Measurements from ENCODE around the gene ARRB1. TPM values are rescaled to one million over a fixed set of nuclear protein-coding genes. Genes with fewer than 3 reads are reported as not detected.

Gene ARRB1
- total RNA-seq, 2 donors from 2014 or later = 27.1 to 30.6 TPM

DNA sequence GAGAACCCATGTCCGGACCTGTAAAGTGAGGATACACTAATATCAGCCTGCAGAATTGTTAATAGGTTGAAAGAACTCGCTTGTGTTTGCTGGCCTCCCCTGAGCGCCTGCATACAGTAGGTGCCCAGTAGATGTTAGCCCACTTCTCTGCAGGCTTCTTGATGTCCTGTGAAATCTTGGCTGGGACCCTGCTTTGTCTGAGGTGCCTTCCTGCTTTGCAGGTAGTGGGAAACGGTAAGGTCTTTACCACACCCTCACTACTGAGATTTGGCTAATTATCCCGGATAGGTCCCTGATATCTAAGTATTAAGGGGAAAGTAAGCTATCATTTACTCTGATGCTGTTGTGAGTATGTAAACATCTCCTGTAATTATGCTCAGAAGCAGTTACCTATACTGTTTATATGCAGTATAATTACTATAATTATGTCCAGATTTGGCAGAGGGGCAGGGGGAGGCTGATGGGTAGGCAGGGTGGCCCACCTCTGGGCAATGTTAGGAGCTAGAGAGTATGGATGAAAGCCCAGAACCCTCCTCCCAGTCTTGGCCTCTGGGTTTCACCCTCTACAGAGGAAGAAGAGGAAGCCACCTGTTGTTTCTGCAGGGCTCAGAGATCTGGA is 1.2 kb upstream of the ARRB1 start:
- Histone ChIP-seq H3K4me1 (ENCODE audit: control insufficient read depth in 1 of 2, low read depth in 2 of 2) (peaks cover 18 to 43% of the 10 kb centered on the region in 2 donors), H3K27me3 (replicated peaks; ENCODE audit: insufficient read depth) (no peaks in the 10 kb centered on the region), H3K9me3 (no peaks in the 10 kb centered on the region), H3K4me3 (peak overlapping the region; percentile 84), H3K36me3 (no peaks in the 10 kb centered on the region), H3K27ac (no peak overlapping the region)
- no peak for ATAC-seq (ENCODE audit: insufficient number of reproducible peaks, low FRiP score, low read depth)
- no peak for DNase-seq (ENCODE audit: low spot score)
- TF ChIP-seq, protein P1, sequence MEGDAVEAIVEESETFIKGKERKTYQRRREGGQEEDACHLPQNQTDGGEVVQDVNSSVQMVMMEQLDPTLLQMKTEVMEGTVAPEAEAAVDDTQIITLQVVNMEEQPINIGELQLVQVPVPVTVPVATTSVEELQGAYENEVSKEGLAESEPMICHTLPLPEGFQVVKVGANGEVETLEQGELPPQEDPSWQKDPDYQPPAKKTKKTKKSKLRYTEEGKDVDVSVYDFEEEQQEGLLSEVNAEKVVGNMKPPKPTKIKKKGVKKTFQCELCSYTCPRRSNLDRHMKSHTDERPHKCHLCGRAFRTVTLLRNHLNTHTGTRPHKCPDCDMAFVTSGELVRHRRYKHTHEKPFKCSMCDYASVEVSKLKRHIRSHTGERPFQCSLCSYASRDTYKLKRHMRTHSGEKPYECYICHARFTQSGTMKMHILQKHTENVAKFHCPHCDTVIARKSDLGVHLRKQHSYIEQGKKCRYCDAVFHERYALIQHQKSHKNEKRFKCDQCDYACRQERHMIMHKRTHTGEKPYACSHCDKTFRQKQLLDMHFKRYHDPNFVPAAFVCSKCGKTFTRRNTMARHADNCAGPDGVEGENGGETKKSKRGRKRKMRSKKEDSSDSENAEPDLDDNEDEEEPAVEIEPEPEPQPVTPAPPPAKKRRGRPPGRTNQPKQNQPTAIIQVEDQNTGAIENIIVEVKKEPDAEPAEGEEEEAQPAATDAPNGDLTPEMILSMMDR (IDR thresholded peaks at IDR 0.05) = no peak

DNA sequence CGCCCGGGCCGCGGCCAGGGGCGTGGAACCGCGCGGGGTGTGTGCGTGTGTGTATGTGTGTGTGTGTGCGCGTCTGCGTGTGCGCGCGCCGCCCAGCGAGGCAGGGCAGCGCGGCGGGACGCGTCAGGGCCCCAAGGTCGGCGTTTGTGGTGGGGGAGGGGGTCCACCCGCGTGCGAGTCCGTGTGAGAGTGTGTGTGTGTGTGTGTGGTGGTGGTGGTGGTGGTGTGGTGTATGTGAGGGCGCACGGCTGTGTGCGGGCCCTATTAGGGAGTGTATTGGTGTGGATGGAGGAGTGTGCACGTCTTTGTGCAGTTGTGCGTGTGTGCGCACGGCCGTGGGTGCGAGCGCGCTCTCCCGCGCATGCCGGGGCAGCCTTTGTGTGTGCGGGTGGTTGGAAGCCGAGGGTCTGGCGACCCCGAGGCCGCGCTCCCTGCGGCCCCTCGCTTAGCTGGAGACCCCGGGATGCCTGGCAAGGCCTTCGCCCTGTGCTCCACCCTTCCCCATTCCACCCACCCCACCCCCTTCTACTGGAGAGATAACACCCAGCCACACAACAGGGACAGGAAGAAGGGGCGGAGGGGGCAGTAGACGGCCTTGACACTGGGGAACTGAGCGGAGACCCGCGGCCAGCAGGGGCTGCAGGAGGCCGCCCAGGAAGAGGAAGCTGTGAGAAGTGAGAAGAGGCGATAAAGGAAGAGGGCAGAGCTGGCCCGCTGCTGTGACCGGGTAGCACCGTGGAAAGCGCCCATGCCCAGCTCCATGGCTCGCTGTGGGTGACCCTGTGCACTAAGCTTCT is 528 bp upstream of the ARRB1 start:
- Histone ChIP-seq H3K27me3 (replicated peaks; ENCODE audit: insufficient read depth) (no peaks in the 10 kb centered on the region), H3K4me3 (peak overlapping the region; percentile 84), H3K9me3 (no peaks in the 10 kb centered on the region), H3K4me1 (ENCODE audit: control insufficient read depth in 1 of 2, low read depth in 2 of 2) (peaks cover 18 to 50% of the 10 kb centered on the region in 2 donors), H3K27ac (no peak overlapping the region), H3K36me3 (no peaks in the 10 kb centered on the region)
- DNase-seq (ENCODE audit: low spot score) (no peak), ATAC-seq (ENCODE audit: insufficient number of reproducible peaks, low FRiP score, low read depth) (peak; percentile 15)
- TF ChIP-seq, protein P1 (IDR thresholded peaks at IDR 0.05) = no peak

DNA sequence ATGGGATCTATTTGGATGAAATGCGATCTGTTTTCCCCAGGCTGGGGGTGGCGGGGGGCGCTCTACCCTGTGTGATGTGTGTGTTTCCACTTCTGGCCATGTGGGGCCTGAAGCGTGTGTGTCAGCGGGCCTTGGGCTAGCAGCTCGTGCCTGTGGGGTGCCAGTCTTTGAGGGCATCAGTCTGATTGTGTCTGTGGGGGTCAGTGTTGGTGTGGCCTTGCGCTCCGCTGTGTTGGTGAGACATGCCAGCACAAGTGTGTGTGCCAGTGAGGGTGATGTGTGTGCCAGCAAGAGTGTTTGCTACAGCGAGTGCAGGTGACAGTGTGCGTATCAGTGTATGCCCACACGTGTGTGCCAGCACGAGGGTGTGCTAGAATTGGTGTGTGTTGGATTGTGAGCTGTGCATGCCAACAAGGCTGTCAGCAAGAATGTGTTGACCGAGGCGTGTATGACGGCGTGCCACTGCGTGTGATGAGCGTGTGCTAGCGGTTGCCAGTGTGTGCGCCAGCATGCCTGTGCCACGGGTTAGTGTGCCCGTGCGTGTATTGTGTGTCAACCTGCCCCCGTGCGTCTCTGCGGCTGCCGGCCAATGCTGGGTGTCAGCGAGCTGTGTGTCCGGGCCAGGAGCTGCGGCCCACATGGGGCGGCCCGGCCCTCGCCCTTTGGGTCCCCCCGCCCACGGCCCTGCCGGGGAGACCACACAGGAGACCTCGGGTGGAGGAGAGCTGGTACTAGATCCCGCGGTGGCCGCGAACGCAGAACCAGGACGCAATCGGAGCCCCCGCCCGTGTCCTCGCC is 519 bp downstream of the ARRB1 start:
- Histone ChIP-seq H3K4me1 (ENCODE audit: control insufficient read depth in 1 of 2, low read depth in 2 of 2) (peaks cover 22 to 54% of the 10 kb centered on the region in 2 donors), H3K27ac (peak overlapping the region in 1 of 2 donors; percentile 44)
- no peak for ATAC-seq (ENCODE audit: insufficient number of reproducible peaks, low FRiP score, low read depth)

DNA sequence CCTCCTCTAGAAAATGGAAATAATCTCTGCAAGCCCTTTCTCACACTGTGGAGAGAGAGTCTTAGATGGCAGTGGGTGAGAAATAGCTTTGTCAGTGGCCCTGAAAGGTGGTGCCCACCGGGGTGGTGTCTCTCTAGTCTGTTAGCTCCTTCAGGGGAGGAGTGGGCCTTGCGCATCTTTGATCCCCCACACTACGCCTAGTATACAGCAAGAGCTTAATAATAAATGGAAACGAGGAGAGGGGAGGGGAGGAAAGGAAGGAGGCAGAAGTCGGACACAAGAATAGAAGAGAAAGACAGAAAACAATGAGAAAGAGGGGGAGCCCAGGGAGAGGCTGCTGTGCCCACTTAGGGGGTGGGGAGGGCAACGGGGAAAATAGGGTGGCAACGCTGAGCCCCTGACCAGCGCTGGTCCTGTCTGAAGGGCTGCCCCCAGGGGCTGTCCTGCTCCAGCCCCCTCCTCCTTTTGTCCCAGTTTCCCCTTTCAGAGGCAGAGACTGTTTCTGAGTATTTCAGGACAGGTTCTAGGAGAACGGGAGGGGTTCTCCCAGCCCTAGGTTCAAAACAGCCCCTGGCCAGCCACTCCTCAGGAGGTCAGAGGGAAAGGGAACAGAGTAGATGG is 1.2 kb downstream of the ARRB1 start:
- Histone ChIP-seq H3K4me3 (peak overlapping the region; percentile 84), H3K9me3 (no peaks in the 10 kb centered on the region), H3K36me3 (no peaks in the 10 kb centered on the region), H3K27ac (peak overlapping the region in 1 of 2 donors; percentile 44), H3K27me3 (replicated peaks; ENCODE audit: insufficient read depth) (no peaks in the 10 kb centered on the region), H3K4me1 (ENCODE audit: control insufficient read depth in 1 of 2, low read depth in 2 of 2) (peaks cover 22 to 54% of the 10 kb centered on the region in 2 donors)
- no peak for DNase-seq (ENCODE audit: low spot score)
- TF ChIP-seq, protein P1 (IDR thresholded peaks at IDR 0.05) = no peak
- no peak for ATAC-seq (ENCODE audit: insufficient number of reproducible peaks, low FRiP score, low read depth)

More for the DNA sequence above, 519 bp downstream of the ARRB1 start:
- TF ChIP-seq, protein P1 (IDR thresholded peaks at IDR 0.05) = no peak
- peak overlapping the region; percentile 84 for H3K4me3 ChIP-seq
- H3K27me3 ChIP-seq (replicated peaks; ENCODE audit: insufficient read depth) = no peaks in the 10 kb centered on the region
- no peaks in the 10 kb centered on the region for H3K36me3 ChIP-seq
- no peaks in the 10 kb centered on the region for H3K9me3 ChIP-seq
- no peak for DNase-seq (ENCODE audit: low spot score)
